ENCODE data around the gene ABCC6. TPM values are rescaled to one million over a fixed set of nuclear protein-coding genes. Genes with fewer than 3 reads are reported as not detected.

ABCC6 gene
- total RNA-seq, 1 experiment from 2014 or later: 2.9 TPM

- no peaks in the 10 kb centered on the region for H3K27me3 ChIP-seq (ENCODE audit: control insufficient read depth, insufficient read depth, low read length)
- H3K9me3 ChIP-seq (ENCODE audit: control insufficient read depth, insufficient read depth, low read depth, low read length): no peaks in the 10 kb centered on the region
- DNase-seq (ENCODE audit: low read depth, low spot score) (no peak), ATAC-seq (peak; percentile 6; the same call in 1 of the 2 replicates)
- H3K4me3 ChIP-seq (ENCODE audit: low read depth in 2 of 2, low read length in 2 of 2): no peak overlapping the region
- TF ChIP-seq POLR2AphosphoS5 (IDR thresholded peaks at IDR 0.05; ENCODE audit: low read depth, low read length): no peak
- TF ChIP-seq TCF7L2 (IDR thresholded peaks at IDR 0.05; ENCODE audit: low read depth, low read length): no peak
- TF ChIP-seq, protein P1, sequence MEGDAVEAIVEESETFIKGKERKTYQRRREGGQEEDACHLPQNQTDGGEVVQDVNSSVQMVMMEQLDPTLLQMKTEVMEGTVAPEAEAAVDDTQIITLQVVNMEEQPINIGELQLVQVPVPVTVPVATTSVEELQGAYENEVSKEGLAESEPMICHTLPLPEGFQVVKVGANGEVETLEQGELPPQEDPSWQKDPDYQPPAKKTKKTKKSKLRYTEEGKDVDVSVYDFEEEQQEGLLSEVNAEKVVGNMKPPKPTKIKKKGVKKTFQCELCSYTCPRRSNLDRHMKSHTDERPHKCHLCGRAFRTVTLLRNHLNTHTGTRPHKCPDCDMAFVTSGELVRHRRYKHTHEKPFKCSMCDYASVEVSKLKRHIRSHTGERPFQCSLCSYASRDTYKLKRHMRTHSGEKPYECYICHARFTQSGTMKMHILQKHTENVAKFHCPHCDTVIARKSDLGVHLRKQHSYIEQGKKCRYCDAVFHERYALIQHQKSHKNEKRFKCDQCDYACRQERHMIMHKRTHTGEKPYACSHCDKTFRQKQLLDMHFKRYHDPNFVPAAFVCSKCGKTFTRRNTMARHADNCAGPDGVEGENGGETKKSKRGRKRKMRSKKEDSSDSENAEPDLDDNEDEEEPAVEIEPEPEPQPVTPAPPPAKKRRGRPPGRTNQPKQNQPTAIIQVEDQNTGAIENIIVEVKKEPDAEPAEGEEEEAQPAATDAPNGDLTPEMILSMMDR (IDR thresholded peaks at IDR 0.05): no peak
- no peak for TF ChIP-seq SIN3A (IDR thresholded peaks at IDR 0.05; ENCODE audit: borderline replicate concordance, insufficient read depth, low read depth, low read length)
- TF ChIP-seq, protein P2, sequence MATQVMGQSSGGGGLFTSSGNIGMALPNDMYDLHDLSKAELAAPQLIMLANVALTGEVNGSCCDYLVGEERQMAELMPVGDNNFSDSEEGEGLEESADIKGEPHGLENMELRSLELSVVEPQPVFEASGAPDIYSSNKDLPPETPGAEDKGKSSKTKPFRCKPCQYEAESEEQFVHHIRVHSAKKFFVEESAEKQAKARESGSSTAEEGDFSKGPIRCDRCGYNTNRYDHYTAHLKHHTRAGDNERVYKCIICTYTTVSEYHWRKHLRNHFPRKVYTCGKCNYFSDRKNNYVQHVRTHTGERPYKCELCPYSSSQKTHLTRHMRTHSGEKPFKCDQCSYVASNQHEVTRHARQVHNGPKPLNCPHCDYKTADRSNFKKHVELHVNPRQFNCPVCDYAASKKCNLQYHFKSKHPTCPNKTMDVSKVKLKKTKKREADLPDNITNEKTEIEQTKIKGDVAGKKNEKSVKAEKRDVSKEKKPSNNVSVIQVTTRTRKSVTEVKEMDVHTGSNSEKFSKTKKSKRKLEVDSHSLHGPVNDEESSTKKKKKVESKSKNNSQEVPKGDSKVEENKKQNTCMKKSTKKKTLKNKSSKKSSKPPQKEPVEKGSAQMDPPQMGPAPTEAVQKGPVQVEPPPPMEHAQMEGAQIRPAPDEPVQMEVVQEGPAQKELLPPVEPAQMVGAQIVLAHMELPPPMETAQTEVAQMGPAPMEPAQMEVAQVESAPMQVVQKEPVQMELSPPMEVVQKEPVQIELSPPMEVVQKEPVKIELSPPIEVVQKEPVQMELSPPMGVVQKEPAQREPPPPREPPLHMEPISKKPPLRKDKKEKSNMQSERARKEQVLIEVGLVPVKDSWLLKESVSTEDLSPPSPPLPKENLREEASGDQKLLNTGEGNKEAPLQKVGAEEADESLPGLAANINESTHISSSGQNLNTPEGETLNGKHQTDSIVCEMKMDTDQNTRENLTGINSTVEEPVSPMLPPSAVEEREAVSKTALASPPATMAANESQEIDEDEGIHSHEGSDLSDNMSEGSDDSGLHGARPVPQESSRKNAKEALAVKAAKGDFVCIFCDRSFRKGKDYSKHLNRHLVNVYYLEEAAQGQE (IDR thresholded peaks at IDR 0.05; ENCODE audit: insufficient read depth in 1 of 2, low read depth in 2 of 2, low read length in 1 of 2): no peak
- H3K27ac ChIP-seq (ENCODE audit: low read length): no peak overlapping the region
- ChIA-PET CTCF (no interaction called here), POLR2A (no interaction called here)
- no peaks in the 10 kb centered on the region for H3K4me1 ChIP-seq (ENCODE audit: control insufficient read depth, insufficient read depth, low read length)
- BruUV-seq (replicated peaks): no TSS peak
- no peaks in the 10 kb centered on the region for H3K36me3 ChIP-seq (ENCODE audit: control insufficient read depth, insufficient read depth, low read length)
- intact Hi-C loops (cut with micrococcal nuclease; ENCODE audit: unreplicated experiment) (no loop called here), in situ Hi-C loops (cut with HindIII; ENCODE audit: low pct_unique_long_range_greater_than_20kb, low sequenced_read_pairs) (no loop called here)
These were observed 38.7 kb downstream of the ABCC6 start for GRCh38 chr16:16184594-16184993.

DNA sequence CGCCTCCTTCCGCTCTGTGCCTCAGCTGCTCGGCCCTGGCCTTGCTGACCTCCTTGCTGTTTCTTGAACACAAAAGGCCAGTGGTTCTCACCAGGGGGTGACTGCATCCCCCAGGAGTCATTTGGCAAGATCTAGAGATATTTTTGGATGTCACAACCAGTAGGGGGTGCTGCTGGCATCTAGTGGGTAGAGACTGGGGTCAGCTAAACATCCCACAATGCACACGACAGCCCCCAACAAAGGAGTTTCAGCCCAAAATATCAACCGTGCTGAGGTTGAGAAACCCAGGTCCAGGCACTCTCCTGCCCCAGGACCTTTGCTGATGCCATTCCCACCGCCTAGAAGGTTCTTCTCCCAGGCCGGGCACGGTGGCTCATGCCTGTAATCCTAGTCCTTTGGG lies 39.7 kb downstream of the ABCC6 start:
- no peaks in the 10 kb centered on the region for H3K4me1 ChIP-seq (ENCODE audit: control insufficient read depth, insufficient read depth, low read length)
- in situ Hi-C loops (cut with HindIII; ENCODE audit: low pct_unique_long_range_greater_than_20kb, low sequenced_read_pairs): no loop called here
- intact Hi-C loops (cut with micrococcal nuclease; ENCODE audit: unreplicated experiment): no loop called here
- H3K27ac ChIP-seq (ENCODE audit: low read length): no peak overlapping the region
- BruUV-seq (replicated peaks): no TSS peak
- no peaks in the 10 kb centered on the region for H3K27me3 ChIP-seq (ENCODE audit: control insufficient read depth, insufficient read depth, low read length)
- CTCF ChIA-PET: interaction anchor here (0.6 kb wide), 2 partner anchors 274 to 281 kb away, joined by 3 to 16 read pairs; no protein-coding TSS in a partner anchor
- DNase-seq (ENCODE audit: low read depth, low spot score): no peak
- POLR2A ChIA-PET: no interaction called here
- TF ChIP-seq, protein P2 (IDR thresholded peaks at IDR 0.05; ENCODE audit: insufficient read depth in 1 of 2, low read depth in 2 of 2, low read length in 1 of 2): no peak
- TF ChIP-seq SIN3A (IDR thresholded peaks at IDR 0.05; ENCODE audit: borderline replicate concordance, insufficient read depth, low read depth, low read length): no peak
- TF ChIP-seq, protein P1 (IDR thresholded peaks at IDR 0.05): peak; percentile 38
- ATAC-seq: no peak
- H3K9me3 ChIP-seq (ENCODE audit: control insufficient read depth, insufficient read depth, low read depth, low read length): no peaks in the 10 kb centered on the region
- no peaks in the 10 kb centered on the region for H3K36me3 ChIP-seq (ENCODE audit: control insufficient read depth, insufficient read depth, low read length)
- H3K4me3 ChIP-seq (ENCODE audit: low read depth in 2 of 2, low read length in 2 of 2): no peak overlapping the region
